ENCODE measurements around the gene SELENOM.
A peak's percentile ranks its signal among the peaks of the same experiment; 100 is the strongest.
"Not testable (repeated sequence)": the region's sequence is repeated elsewhere in the genome, so short reads cannot be mapped to it uniquely, and the experiment has no call there.

SELENOM gene

GRCh38 chr22:31103899-31104694 lies 3.3 kb downstream of the SELENOM start:
- no peaks in the 10 kb centered on the region for H3K9me3 ChIP-seq (ENCODE audit: control insufficient read depth, low read length)
- no peak for DNase-seq (ENCODE audit: low read depth)
- H3K4me1 ChIP-seq (ENCODE audit: control insufficient read depth, insufficient read depth, low read length), result peaks cover 53% of the 10 kb centered on the region
- no peak overlapping the region for H3K4me3 ChIP-seq (ENCODE audit: low read length)
- H3K36me3 ChIP-seq (ENCODE audit: control insufficient read depth, insufficient read depth, low read length, severe bottlenecking), result peaks cover 14% of the 10 kb centered on the region
- peak overlapping the region; percentile 68 for H3K9ac ChIP-seq (ENCODE audit: low read length)
- H3K27me3 ChIP-seq (replicated peaks; ENCODE audit: control insufficient read depth, insufficient read depth, low read length), result no peaks in the 10 kb centered on the region

GRCh38 chr22:31103111-31103510 lies 4.3 kb downstream of the SELENOM start:
- H3K4me3 ChIP-seq (ENCODE audit: low read length), result no peak overlapping the region
- no peak for DNase-seq (ENCODE audit: low read depth)
- H3K9me3 ChIP-seq (ENCODE audit: control insufficient read depth, low read length), result no peaks in the 10 kb centered on the region
- H3K27me3 ChIP-seq (replicated peaks; ENCODE audit: control insufficient read depth, insufficient read depth, low read length), result no peaks in the 10 kb centered on the region
- H3K4me1 ChIP-seq (ENCODE audit: control insufficient read depth, insufficient read depth, low read length), result peaks cover 56% of the 10 kb centered on the region
- H3K9ac ChIP-seq (ENCODE audit: low read length), result peak overlapping the region; percentile 68
- H3K36me3 ChIP-seq (ENCODE audit: control insufficient read depth, insufficient read depth, low read length, severe bottlenecking), result peaks cover 16% of the 10 kb centered on the region

- peak overlapping the region; percentile 68 for H3K9ac ChIP-seq (ENCODE audit: low read length)
- peak; percentile 97 for DNase-seq (ENCODE audit: low read depth)
- H3K4me3 ChIP-seq (ENCODE audit: low read length), result no peak overlapping the region
- peaks cover 20% of the 10 kb centered on the region for H3K36me3 ChIP-seq (ENCODE audit: control insufficient read depth, insufficient read depth, low read length, severe bottlenecking)
- H3K9me3 ChIP-seq (ENCODE audit: control insufficient read depth, low read length), result no peaks in the 10 kb centered on the region
- peaks cover 52% of the 10 kb centered on the region for H3K4me1 ChIP-seq (ENCODE audit: control insufficient read depth, insufficient read depth, low read length)
- H3K27me3 ChIP-seq (replicated peaks; ENCODE audit: control insufficient read depth, insufficient read depth, low read length), result no peaks in the 10 kb centered on the region
Observed at GRCh38 chr22:31102441-31103081, 4.8 kb downstream of the SELENOM start.

GRCh38 chr22:31100762-31101525 lies 6.4 kb downstream of the SELENOM start:
- peaks cover 32% of the 10 kb centered on the region for H3K36me3 ChIP-seq (ENCODE audit: control insufficient read depth, insufficient read depth, low read length, severe bottlenecking)
- peaks cover 46% of the 10 kb centered on the region for H3K4me1 ChIP-seq (ENCODE audit: control insufficient read depth, insufficient read depth, low read length)
- H3K9ac ChIP-seq (ENCODE audit: low read length), result peak overlapping the region; percentile 38
- H3K27me3 ChIP-seq (replicated peaks; ENCODE audit: control insufficient read depth, insufficient read depth, low read length), result no peaks in the 10 kb centered on the region
- H3K4me3 ChIP-seq (ENCODE audit: low read length), result no peak overlapping the region
- no peaks in the 10 kb centered on the region for H3K9me3 ChIP-seq (ENCODE audit: control insufficient read depth, low read length)
- no peak for DNase-seq (ENCODE audit: low read depth)

- Histone ChIP-seq H3K36me3 (ENCODE audit: control insufficient read depth, insufficient read depth, low read length, severe bottlenecking) (peaks cover 32% of the 10 kb centered on the region), H3K4me1 (ENCODE audit: control insufficient read depth, insufficient read depth, low read length) (peaks cover 39% of the 10 kb centered on the region), H3K27me3 (replicated peaks; ENCODE audit: control insufficient read depth, insufficient read depth, low read length) (no peaks in the 10 kb centered on the region), H3K9me3 (ENCODE audit: control insufficient read depth, low read length) (no peaks in the 10 kb centered on the region), H3K4me3 (ENCODE audit: low read length) (no peak overlapping the region), H3K9ac (ENCODE audit: low read length) (peak overlapping the region; percentile 71)
- DNase-seq (ENCODE audit: low read depth), result no peak
Observed at GRCh38 chr22:31099841-31100761, 7.3 kb downstream of the SELENOM start.

GRCh38 chr22:31099386-31099785 lies 8.0 kb downstream of the SELENOM start:
- Histone ChIP-seq H3K9me3 (ENCODE audit: control insufficient read depth, low read length) (no peaks in the 10 kb centered on the region), H3K4me3 (ENCODE audit: low read length) (no peak overlapping the region), H3K4me1 (ENCODE audit: control insufficient read depth, insufficient read depth, low read length) (peaks cover 39% of the 10 kb centered on the region), H3K27me3 (replicated peaks; ENCODE audit: control insufficient read depth, insufficient read depth, low read length) (no peaks in the 10 kb centered on the region), H3K36me3 (ENCODE audit: control insufficient read depth, insufficient read depth, low read length, severe bottlenecking) (peaks cover 34% of the 10 kb centered on the region), H3K9ac (ENCODE audit: low read length) (peak overlapping the region; percentile 71)
- peak; percentile 81 for DNase-seq (ENCODE audit: low read depth)

- Histone ChIP-seq H3K9me3 (ENCODE audit: control insufficient read depth, low read length) (no peaks in the 10 kb centered on the region), H3K27me3 (replicated peaks; ENCODE audit: control insufficient read depth, insufficient read depth, low read length) (no peaks in the 10 kb centered on the region), H3K4me3 (ENCODE audit: low read length) (no peak overlapping the region), H3K36me3 (ENCODE audit: control insufficient read depth, insufficient read depth, low read length, severe bottlenecking) (peaks cover 38% of the 10 kb centered on the region), H3K9ac (ENCODE audit: low read length) (peak overlapping the region; percentile 71), H3K4me1 (ENCODE audit: control insufficient read depth, insufficient read depth, low read length) (peaks cover 37% of the 10 kb centered on the region)
- DNase-seq (ENCODE audit: low read depth), result no peak
Observed at GRCh38 chr22:31098632-31099110, 8.7 kb downstream of the SELENOM start.

- Histone ChIP-seq H3K4me3 (ENCODE audit: low read length) (no peak overlapping the region), H3K36me3 (ENCODE audit: control insufficient read depth, insufficient read depth, low read length, severe bottlenecking) (peaks cover 41% of the 10 kb centered on the region), H3K27me3 (replicated peaks; ENCODE audit: control insufficient read depth, insufficient read depth, low read length) (no peaks in the 10 kb centered on the region), H3K9me3 (ENCODE audit: control insufficient read depth, low read length) (no peaks in the 10 kb centered on the region), H3K9ac (ENCODE audit: low read length) (no peak overlapping the region), H3K4me1 (ENCODE audit: control insufficient read depth, insufficient read depth, low read length) (peaks cover 31% of the 10 kb centered on the region)
- no peak for DNase-seq (ENCODE audit: low read depth)
Observed at GRCh38 chr22:31097941-31098631, 9.3 kb downstream of the SELENOM start.

GRCh38 chr22:31097539-31097938 lies 9.8 kb downstream of the SELENOM start:
- not testable (repeated sequence) for DNase-seq (ENCODE audit: low read depth); H3K9ac ChIP-seq (ENCODE audit: low read length); H3K9me3 ChIP-seq (ENCODE audit: control insufficient read depth, low read length); H3K4me3 ChIP-seq (ENCODE audit: low read length); H3K27me3 ChIP-seq (replicated peaks; ENCODE audit: control insufficient read depth, insufficient read depth, low read length)
- peaks cover 44% of the 10 kb centered on the region for H3K36me3 ChIP-seq (ENCODE audit: control insufficient read depth, insufficient read depth, low read length, severe bottlenecking)
- H3K4me1 ChIP-seq (ENCODE audit: control insufficient read depth, insufficient read depth, low read length), result peaks cover 25% of the 10 kb centered on the region

- no peak overlapping the region for H3K9ac ChIP-seq (ENCODE audit: low read length)
- H3K9me3 ChIP-seq (ENCODE audit: control insufficient read depth, low read length), result no peaks in the 10 kb centered on the region
- H3K27me3 ChIP-seq (replicated peaks; ENCODE audit: control insufficient read depth, insufficient read depth, low read length), result no peaks in the 10 kb centered on the region
- no peak for DNase-seq (ENCODE audit: low read depth)
- peaks cover 50% of the 10 kb centered on the region for H3K36me3 ChIP-seq (ENCODE audit: control insufficient read depth, insufficient read depth, low read length, severe bottlenecking)
- H3K4me3 ChIP-seq (ENCODE audit: low read length), result no peak overlapping the region
- peaks cover 19% of the 10 kb centered on the region for H3K4me1 ChIP-seq (ENCODE audit: control insufficient read depth, insufficient read depth, low read length)
Observed at GRCh38 chr22:31096657-31097279, 10.6 kb downstream of the SELENOM start.

All from adipocyte (in vitro differentiated cells).